ENCODE data around the gene FAM43B.

FAM43B gene

GRCh38 chr1:20552728-20553445, 514 bp downstream of the FAM43B start:
- DNase-seq, result no peak

DNA sequence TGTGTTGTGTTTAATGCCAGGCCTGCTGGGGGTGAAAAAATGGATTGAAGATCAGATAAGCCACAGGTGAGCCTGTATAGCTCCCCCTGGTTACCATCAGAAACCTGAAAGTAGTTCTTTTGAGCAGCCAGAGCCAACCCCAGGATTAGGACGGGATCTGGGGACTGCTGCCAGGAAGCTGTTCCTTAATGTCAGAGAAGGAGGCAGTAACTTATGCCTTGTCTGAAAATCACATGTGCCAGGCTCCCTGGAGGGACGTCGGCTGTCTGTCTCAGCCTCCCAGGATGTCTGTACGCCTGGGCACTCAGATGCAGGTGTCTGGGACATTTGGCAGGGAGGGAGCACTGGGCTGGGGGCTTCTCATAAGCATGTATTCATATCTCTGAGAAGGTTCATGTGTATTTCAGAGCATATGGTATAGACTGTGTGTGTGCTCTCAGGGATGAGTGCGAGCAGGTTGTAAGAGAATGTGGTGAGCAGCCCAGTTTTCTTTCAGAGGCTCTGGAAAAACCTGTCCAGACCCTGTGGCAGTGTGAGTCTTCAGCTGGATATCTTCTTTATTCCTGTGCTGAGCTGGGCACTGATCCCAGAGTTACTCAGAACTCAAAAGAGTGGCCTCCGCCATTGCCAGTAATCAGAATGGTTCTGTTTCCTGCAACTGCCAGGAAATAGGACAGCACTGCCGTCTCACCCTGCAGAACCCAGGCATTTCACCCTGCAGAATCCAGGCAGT, 2.8 kb downstream of the FAM43B start:
- no peak for DNase-seq

DNA sequence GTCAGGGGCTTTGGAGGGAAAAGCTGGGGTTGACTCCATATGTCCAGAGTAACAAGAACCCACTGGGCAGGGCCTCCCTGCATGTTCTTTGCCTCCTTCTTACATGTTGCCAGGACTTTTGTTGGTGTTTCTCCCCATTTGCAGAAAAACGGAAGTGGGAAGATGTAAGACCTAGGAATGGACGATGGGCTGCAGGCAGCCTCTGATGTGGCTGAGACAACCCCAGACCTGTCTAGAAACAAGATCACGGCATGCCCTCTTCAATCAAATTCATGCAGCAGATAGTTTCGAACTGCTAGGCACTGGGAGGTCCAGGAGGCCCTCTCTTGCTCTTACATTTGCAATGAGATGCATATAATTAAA, 3.4 kb downstream of the FAM43B start:
- no peak for DNase-seq

DNA sequence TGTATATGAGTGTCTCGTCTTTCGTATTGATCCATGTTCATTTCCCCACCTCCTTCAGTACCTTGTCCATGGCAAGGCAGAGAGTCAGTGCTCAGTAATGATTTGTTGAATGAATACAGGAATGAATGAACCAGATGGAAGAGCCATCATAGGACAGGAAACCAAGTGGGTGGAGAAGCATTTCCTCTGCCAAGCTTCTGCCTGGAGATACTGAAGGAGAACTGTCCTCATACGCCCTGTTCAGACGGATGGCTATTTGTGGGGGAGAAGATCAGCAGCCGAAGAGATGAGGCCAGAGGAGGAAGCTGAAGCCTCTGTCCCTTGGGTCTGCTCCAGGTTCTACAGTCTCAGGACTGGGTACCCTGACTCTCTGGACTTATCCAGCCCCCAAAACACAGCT, 5.8 kb downstream of the FAM43B start:
- DNase-seq, result no peak

DNA sequence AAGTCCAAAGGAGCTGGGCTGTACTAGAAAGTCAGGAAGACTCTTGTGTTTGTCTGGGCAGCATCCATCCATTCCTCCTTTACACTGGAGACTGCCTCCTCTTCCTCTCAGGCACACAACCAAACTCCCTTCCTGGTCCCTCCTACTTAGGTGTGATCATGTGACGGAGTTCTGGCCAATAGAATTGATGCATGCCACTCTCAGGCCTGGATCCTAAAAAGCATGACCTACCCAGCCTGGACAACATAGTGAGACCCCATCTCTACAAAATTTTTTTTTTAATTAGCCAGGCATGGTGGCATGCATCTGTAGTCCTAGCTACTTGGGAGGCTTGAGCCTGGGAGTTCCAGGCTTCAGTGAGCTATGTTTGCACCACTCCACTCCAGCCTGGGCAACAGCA, 8.6 kb downstream of the FAM43B start:
- DNase-seq, result no peak

- no peak for DNase-seq
These were observed 12.9 kb downstream of the FAM43B start for GRCh38 chr1:20565234-20565633.

GRCh38 chr1:20569523-20570098, 17.2 kb downstream of the FAM43B start:
- no peak for DNase-seq

DNA sequence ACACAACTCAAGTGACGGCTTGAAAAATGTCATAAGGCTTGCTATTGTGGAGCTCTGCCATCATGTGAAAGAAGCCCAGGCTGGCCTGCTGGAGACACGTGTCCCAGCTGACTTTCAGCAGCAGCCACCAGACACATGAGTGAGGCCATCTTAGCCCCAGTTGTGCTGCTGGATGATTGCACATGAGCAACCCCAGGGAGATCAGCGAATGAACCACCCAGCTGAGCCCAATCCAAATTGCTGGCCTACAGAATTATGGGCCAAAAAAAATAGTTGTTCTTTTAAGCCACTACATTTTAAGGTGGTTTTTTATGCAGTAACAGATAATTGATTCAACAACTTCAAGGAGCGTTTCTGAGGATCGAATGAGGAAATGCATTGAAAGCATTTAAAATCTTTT, 19.1 kb downstream of the FAM43B start:
- DNase-seq, result no peak

DNA sequence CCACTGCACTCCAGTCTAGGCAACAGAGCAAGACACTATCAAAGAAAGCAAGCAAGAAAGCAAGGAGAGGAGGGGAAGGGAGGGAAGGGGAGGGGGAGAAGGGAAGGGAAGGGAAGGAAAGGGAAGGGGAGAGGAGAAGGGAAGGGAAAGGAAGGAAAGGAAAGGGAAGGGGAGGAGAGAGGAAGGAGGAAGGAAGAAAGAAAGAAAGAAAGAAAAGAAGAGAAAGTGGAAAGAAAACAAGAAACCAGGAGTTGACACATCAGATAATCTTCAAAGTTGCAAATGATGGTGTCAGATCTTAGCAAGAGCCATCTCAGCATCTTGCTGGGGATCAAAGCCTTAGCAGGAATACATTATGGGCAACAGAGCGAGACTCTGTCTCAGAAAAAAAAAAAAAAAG, 21.6 kb downstream of the FAM43B start:
- no peak for DNase-seq

DNA sequence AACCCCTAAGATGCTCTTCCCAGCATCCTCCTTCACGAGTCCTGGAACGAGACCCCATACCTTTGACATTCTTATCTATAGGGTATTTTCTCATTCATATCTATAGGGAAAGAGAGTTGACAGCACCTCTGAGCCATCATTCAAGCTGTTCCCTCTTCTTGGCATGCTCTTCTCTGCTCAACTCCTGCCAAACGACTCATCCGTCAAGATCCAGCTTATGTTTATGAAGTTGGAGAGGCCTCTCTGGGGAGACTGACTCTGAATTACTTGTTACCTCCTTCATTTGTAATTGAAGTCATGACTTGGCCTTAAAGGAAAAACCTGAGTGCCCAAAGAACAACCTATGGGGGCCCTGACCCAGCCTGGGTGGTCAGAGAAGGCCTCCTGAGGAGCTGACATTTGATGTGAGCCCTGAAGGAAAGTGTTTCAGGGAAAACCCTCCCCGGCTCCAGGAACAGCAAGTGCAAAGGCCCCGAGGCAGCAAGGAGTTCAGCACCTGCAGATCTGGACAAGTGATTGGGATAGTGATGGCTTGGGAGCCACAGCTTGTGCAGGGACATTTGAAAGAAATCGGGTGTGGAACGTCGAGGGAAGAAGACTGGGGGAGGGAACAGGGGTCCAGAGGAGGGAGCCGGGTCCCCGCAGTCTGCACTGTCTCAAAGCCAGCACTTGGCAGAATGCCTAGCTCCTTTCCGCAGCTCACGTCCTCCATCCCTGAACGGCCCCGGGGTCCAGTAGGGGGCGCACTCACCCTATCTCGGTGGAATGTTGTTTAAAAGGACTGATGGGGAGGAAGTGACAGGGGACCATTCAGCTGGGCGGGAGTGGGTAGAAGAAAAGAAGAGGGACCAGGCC, 22.5 kb downstream of the FAM43B start:
- peak; percentile 42 for DNase-seq

DNA sequence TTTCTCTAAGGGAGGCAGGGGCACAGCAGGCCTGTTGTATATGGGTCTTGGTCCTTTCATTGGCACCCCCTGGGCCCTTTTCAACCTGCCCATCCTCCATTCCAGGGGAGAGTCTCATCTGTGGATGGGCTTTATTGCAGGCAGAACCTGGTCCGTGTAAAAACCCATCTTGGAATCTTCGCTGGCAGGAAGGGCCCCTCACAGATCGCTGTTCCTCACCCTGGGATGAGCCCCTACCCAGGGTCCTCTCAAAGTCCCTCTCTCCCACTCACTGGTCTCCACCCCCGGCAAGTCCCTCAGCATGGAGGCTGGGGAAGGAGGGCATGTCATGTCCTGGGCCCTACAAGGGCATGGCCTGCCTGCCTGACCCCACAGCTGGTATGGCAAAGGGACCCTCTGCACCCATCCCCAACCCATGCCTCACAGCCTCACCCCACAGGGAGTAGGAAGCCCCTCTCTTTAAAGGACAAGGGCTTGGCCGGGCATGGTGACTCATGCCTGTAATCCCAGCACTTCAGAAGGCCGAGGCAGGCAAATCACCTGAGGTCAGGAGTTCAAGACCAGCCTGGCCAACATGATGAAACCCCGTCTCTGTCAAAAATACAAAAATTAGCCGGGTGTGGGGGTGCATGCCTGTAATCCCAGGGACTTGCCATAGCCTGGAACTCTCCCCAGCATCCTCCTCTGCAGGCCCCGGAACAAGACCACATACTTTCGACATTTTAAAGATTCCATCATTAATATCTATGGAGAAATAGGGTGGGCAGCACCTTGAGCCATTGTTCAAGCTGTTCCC, 23.4 kb downstream of the FAM43B start:
- no peak for DNase-seq

GRCh38 chr1:20578062-20578461, 25.7 kb downstream of the FAM43B start:
- no peak for DNase-seq

DNA sequence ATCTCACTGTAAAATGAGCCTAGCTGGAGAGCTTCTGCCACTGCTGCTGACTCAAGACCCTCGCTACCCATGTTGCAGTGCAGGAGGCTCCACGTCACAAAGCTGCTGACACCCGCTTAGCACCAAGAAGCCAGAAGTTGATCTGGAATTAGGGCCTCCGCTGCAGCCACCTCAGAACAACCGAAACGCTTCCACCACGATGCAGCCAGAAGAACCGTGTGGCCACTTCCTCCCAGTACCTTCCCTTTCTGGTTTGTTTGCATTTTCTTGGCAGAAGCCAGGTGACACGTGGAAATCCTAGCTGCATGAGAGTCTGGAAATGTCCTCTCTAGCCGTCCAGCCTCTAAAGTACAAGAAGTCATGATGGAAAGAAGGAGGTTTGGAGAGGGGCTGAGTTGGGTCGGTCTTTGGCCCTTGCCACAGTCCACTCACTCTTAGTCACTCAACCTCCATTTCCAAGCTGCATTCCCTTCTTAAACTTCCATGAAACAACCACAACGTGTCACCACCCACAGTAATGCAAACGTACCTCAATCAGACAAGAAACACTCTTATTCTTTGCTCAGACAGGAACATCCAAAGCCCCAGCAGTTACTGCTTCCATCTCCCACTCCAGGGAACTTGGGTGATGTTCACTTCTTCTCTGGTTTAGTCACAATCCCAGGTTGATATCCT, 26.5 kb downstream of the FAM43B start:
- DNase-seq, result no peak

DNA sequence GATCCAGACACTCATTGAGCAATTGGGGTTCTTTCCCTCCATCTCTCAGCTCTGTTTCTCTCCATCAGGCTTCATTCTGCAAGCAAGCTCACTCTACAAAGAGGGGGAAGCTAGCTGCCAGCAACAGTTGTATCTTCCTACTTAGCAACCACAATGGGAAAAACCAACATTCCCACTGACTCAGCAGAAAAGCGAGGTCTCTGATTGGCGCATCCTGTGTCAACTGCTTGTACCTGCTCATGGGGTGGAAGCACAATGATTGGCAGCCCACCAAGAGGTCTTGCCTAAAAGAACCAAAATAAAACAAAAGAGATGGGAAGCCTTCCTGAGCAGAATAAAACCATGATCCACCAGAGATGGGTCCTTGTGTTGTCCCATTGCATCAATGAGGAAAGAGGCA, 32.5 kb downstream of the FAM43B start:
- no peak for DNase-seq

GRCh38 chr1:20586953-20587660, 34.7 kb downstream of the FAM43B start:
- DNase-seq, result no peak

- DNase-seq, result no peak
These were observed 35.3 kb downstream of the FAM43B start for GRCh38 chr1:20587661-20588053.

- DNase-seq, result no peak
These were observed 36.4 kb downstream of the FAM43B start, which contains the start of gene CDA for GRCh38 chr1:20588634-20589225. Gene CDA (plus strand): TSS chr1:20589097. CDS start chr1:20589130, 33 bp downstream.

DNA sequence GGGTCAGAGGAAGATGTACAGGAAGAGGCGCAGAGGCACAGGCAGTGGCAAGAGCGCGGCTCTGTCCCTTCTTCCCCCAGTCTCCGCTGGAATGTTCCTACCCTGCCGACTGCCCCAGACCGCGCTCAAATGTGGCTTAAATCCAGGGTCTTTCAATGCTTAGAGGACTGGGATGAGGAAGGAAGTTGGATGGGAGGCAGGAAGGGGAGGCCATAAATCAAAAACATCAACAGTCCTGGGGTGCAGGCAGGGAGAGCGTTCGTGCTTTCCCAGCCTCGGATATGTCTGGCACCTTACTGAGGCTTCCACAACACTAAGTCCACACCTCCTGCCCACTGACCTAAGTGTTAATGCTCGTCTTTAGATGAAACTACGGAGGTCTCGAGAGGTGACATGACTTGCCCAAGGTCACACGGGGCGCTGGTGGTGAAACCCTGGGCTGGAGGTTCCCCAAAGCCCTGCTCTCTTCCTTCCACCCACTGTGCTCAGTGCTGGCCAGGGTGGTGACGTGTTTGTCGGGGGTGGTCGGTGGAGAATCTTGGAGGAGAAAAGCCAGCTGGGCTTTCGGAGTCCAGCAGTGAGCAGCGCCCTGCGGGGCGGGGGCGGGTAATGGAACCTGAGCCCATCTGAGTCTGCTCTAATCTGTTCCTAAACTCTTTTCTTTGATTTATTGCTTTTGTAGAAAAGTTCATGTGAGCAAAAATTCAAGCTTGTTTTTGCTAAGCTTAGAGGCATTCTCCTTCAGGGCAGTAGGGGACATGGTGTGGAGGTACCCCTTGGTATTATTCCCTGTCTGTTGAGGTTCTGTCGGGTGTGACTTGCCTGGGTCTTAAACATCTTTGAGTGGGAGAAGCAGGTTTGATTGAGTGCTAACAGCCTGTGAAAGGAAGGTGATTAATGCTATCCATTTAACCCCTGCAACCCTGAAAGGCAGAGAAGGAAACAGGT, 37.2 kb downstream of the FAM43B start:
- no peak for DNase-seq

DNA sequence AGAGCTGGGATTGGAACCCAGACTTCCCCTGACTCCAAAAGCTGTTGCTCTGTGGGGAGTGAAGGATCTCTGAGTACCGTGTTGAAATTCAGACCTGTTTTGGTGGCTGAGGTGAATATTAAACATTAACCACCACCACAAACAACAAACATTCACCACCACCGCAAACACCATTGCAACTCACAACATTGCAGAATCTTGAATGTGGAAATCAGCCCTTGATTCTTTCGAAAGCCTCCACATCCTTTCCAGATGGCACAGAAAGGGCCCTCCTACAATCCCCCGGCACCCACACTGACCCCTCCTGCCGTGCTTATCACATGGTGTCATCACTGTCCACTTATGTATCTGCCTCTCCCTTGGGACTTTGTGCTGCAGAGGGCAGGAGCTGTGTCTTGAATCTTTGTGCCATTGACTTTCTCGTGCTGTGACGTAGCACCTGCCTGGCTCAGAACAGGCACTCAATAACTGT, 38.0 kb downstream of the FAM43B start:
- no peak for DNase-seq
